Thoracic aorta (tissue), 2 donors: ENCODE measurements around the gene DDTL. TPM values are rescaled to one million over a fixed set of nuclear protein-coding genes. Genes with fewer than 3 reads are reported as not detected.

Source experiments
- ATAC-seq: fragments of 150-250 bp; one replicate; pipeline ENCODE4 v1.8.0; 2017; ENCODE audit warnings: low read depth; ENCODE audit not compliant: insufficient number of reproducible peaks, low FRiP score
- DNase-seq: peaks from one replicate; pipeline ENCODE4 v3.0.0-alpha.2; 2020; ENCODE audit warnings: low spot score
- H3K27ac ChIP-seq, 2 donors: fragments of 200-600 bp; sonication (generic); 1 replicate in 1 of 2; 2 replicates in 1 of 2; pipeline ENCODE4 v1.5.1; 2016; ENCODE audit warnings: mild to moderate bottlenecking in 2 of 2, moderate library complexity in 2 of 2
- H3K27me3 ChIP-seq: fragments of 200-600 bp; sonication (generic); replicated peaks from 2 replicates; pipeline ENCODE4 v1.6.0; 2016; ENCODE audit warnings: mild to moderate bottlenecking; ENCODE audit not compliant: insufficient read depth
- H3K36me3 ChIP-seq: fragments of 200-600 bp; sonication (generic); one replicate; pipeline ENCODE4 v1.5.1; 2016
- H3K4me1 ChIP-seq, 2 donors: fragments of 200-600 bp; sonication (generic); 1 replicate in 1 of 2; 2 replicates in 1 of 2; pipeline versions ENCODE4 v1.5.1 to v1.6.0; 2016; ENCODE audit warnings: low read depth in 2 of 2, mild to moderate bottlenecking in 1 of 2; ENCODE audit not compliant: control insufficient read depth in 1 of 2
- H3K4me3 ChIP-seq: fragments of 200-600 bp; sonication (generic); 2 replicates; pipeline ENCODE4 v1.5.1; 2016; ENCODE audit warnings: mild to moderate bottlenecking
- H3K9me3 ChIP-seq: fragments of 200-600 bp; sonication (generic); 2 replicates; pipeline ENCODE4 v1.5.1; 2016
- CTCF ChIP-seq: fragments of 200-600 bp; sonication (generic); IDR thresholded peaks from one replicate; pipeline ENCODE4 v1.5.1; 2019; ENCODE audit warnings: antibody characterized with exemption
- total RNA-seq, 2 donors: library from RNA; depleted of rRNA; stranded (reverse); fragments of >200 nt; gene quantifications; one replicate each; pipeline versions ENCODE4 v1.1.0 to v1.2.3, GENCODE V29; 2016

Gene DDTL
- total RNA-seq, 2 donors from 2014 or later = 5.4 TPM; not detected in 1

- no peaks in the 10 kb centered on the region for H3K36me3 ChIP-seq
- ATAC-seq = no peak
- TF ChIP-seq CTCF = no peak
These were observed 36.2 kb downstream of the DDTL start for GRCh38 chr22:24002851-24003250.

GRCh38 chr22:24003887-24004286 is 37.2 kb downstream of the DDTL start:
- no peak for TF ChIP-seq CTCF
- no peaks in the 10 kb centered on the region for H3K27me3 ChIP-seq
- H3K27ac ChIP-seq = no peak overlapping the region
- peaks cover 6 to 16% of the 10 kb centered on the region in 2 donors for H3K4me1 ChIP-seq
- no peak for DNase-seq
- no peak overlapping the region for H3K4me3 ChIP-seq
- ATAC-seq = no peak
- no peaks in the 10 kb centered on the region for H3K36me3 ChIP-seq
- no peaks in the 10 kb centered on the region for H3K9me3 ChIP-seq

More at GRCh38 chr22:24002851-24003250, 36.2 kb downstream of the DDTL start:
- Histone ChIP-seq H3K4me3 (no peak overlapping the region), H3K4me1 (peaks cover 6 to 16% of the 10 kb centered on the region in 2 donors), H3K9me3 (no peaks in the 10 kb centered on the region), H3K27ac (no peak overlapping the region), H3K27me3 (no peaks in the 10 kb centered on the region)
- DNase-seq = no peak

- DNase-seq (no peak), ATAC-seq (no peak)
- H3K36me3 ChIP-seq = no peaks in the 10 kb centered on the region
- no peaks in the 10 kb centered on the region for H3K9me3 ChIP-seq
- TF ChIP-seq CTCF = no peak
- H3K4me3 ChIP-seq = peak within 1 kb of the TSS; percentile 18
- H3K27me3 ChIP-seq = no peaks in the 10 kb centered on the region
- H3K4me1 ChIP-seq = peaks cover 6 to 16% of the 10 kb centered on the region in 2 donors
- H3K27ac ChIP-seq = peak within 1 kb of the TSS; percentile 37 to 67
These were observed 38.5 kb downstream of the DDTL start, which contains the start of gene GSTT4 for GRCh38 chr22:24005201-24005600. TSS of gene GSTT4 (minus strand) at chr22:24005453. CDS start at chr22:24005356, 97 bp downstream.

GRCh38 chr22:24006207-24006913 is 39.7 kb downstream of the DDTL start:
- Histone ChIP-seq H3K36me3 (no peaks in the 10 kb centered on the region), H3K4me3 (no peak overlapping the region), H3K4me1 (peaks cover 6 to 16% of the 10 kb centered on the region in 2 donors), H3K27me3 (no peaks in the 10 kb centered on the region), H3K9me3 (no peaks in the 10 kb centered on the region), H3K27ac (peak overlapping the region in 1 of 2 donors; percentile 67)
- ATAC-seq (no peak), DNase-seq (no peak)
- no peak for TF ChIP-seq CTCF

- no peaks in the 10 kb centered on the region for H3K36me3 ChIP-seq
- H3K27me3 ChIP-seq = no peaks in the 10 kb centered on the region
- no peak for TF ChIP-seq CTCF
- ATAC-seq (no peak), DNase-seq (no peak)
- no peaks in the 10 kb centered on the region for H3K9me3 ChIP-seq
- no peak overlapping the region for H3K27ac ChIP-seq
- no peak overlapping the region for H3K4me3 ChIP-seq
- peaks cover 6 to 16% of the 10 kb centered on the region in 2 donors for H3K4me1 ChIP-seq
These were observed 40.2 kb downstream of the DDTL start for GRCh38 chr22:24006914-24007214.
